Stimulated activated CD8-positive, alpha-beta memory T cell treated with anti-CD3 and anti-CD28 coated beads, Interleukin-7, amount 100 ng/mL, for 4 hours (primary cell): Measurements from ENCODE around the gene ABCA10.
"Not testable (repeated sequence)": the region's sequence is repeated elsewhere in the genome, so short reads cannot be mapped to it uniquely, and the experiment has no call there.

Source experiments
- DNase-seq, 2 donors: peaks; one replicate each; pipeline ENCODE4 v3.0.0-alpha.2; 2020; ENCODE audit warnings: low read depth in 2 of 2

ABCA10 gene

DNA sequence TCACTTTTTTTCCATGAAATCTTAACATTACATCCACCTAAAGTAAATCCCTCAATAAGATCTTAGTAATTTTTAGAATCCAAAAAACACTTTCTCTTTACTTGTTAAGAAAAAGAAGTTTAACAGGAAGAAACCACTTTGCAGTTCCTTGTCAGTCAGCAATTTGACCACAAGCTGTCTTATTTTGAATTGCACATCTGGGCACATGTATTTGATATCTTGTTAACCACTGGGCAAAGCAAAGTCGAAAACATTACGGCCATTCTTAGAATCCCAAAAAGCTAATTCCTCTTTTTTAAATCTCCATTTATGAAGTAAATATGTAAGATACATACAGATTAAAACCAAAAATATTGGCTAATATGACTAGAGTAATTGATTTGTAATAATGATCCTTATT is 1.1 kb downstream of the ABCA10 start:
- DNase-seq, result no peak

DNA sequence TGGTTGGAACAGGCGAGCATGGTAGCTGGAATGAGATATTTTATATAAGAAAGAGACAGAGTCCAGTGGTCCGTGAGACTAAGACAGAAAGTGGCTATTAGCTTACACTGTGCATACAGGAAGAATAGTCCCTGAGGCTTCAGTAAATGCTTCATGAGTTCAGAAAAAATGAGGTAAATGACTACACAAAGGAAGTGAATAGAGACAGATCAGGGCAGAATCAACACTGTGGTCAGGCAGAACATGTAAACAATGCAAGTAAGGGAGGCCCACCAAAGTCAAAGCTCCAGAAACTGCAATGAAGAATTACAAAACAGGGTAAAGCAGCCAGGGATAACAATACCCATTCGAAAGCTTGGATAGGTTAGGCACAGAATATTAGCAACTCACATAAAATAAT is 4.8 kb downstream of the ABCA10 start:
- no peak for DNase-seq

DNA sequence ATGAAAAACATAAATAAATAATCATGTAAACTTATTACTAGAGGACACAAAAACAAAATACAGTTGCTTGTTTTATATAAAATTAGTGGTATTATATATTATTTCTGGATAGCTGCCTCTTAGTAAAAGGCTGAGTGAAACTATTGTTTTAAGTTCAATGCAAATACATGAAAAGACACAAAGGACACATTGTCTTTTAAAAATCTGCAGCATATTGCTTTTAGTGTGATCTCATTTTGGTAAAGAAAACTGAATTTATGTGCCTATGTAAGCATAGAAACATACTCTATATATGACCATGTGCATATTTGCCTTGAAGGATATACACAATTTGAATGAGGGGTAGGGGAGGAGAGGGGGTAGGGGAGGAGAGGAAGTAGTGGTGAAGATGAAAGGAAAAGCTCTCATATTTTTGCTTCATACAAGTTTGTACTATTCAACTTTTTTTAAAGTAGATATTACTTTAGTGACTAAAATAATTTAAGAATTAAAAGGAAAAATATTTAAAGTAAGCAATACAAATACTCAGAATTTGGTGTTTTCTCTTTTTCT is 5.8 kb downstream of the ABCA10 start:
- DNase-seq, result no peak

DNA sequence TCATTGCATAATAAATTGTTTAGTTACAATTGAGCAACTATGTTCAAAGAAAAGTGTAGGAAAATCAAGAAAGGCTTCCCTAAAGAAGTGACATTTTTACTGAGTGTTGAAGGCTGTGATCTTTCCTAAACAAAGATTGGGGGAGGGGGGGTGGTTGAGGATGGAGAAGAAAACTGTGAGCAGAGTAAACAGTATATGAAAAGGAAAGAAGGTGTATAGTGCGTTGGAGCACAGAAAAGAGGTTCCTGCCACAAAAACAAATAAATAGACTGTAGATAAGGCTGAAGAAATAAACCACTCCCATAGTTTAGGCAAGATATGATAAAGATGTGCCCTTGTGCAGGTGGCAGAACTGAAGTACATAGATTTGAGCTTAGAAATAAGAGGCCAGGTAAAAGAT is 8.5 kb downstream of the ABCA10 start:
- DNase-seq, result no peak

DNA sequence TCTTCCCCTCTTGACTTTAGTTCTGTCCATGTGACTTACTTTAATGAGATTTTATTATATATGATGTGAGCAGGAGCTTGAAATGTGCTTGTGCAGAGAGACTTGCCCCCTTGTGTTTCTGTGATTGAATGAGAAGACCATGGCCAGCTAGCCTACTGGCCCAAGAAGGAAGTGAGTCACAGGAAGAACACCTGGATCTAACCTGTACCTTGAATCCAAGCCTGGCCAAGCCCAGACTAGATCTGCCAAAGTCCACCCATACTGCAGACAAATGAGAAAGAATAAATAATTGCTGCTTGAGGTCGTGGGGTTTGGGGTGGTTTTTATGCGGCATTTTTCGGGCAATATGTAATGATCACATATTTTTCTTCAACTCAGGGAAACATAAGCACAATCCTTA is 9.6 kb downstream of the ABCA10 start:
- DNase-seq, result no peak

DNA sequence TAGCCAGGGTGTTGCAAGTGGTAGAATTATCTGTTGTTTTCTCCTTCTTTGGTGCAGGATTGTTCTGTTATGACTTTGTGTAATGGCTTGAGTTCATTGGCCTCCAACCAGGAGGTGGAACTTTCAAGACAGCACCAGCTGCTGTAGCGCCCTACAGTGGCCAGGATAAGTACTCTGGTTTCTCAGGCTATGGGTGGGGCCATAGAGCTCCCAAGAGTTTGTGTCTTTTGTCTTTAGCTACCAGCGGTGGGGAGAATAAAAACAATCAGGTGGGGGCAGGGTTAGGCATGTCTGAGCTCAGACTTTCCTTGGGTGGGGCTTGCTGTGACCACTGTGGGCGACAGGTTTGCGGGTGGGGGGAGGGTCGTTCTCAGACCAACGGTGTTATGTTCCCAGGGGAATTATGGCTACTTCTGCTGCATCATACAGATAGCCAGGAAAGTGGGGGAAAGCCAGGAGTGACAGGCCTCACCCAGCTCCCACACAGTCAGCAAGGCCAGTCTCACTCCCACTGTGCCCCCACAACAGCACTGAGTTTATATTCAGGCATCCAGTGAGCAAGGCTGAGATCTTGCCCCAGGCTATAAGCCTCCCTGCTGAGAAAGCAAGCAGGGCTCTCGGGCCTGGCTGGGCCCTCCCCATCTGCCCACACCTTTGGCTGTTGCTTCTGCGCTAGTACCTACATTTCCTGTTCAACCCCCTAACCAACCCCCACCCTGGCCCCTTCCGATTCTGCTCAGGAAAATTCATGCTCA is 15.4 kb downstream of the ABCA10 start:
- DNase-seq, result no peak

DNA sequence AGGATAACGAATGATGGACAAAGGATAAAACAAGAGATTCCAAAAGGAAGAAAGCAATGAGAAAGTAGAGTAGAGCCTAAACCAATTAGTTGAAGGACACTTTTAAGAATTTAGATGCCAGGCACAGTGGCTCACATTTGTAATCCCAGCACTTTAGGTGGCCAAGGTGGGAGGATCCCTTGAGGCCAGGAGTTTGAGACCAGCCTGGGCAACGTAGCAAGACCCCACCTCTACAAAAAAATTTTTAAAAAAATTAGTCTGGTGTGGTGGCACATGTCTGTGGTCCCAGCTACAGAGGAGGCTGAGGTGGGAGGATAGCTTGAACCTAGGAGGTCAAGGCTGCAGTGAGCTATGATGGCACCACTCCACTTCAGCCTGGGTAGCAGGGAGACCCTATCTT is 20.0 kb downstream of the ABCA10 start:
- DNase-seq, result no peak

DNA sequence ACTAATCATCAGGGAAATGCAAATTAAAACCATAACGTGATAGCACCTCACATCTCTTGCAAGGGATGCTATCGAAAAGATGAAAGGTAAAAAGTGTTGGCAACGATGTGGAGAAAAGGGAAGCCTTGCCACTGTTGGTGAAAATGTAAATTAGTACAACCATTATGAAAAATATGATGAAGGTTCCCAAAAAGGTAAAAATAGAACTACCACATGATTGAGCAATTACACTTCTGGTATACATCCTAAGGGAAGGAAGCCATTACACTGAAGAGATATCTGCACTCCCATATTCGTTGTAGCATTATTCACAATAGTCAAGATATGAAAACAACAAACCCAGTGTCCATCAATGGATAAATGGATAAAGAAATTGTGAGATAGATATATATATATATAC is 21.5 kb downstream of the ABCA10 start:
- no peak for DNase-seq

DNA sequence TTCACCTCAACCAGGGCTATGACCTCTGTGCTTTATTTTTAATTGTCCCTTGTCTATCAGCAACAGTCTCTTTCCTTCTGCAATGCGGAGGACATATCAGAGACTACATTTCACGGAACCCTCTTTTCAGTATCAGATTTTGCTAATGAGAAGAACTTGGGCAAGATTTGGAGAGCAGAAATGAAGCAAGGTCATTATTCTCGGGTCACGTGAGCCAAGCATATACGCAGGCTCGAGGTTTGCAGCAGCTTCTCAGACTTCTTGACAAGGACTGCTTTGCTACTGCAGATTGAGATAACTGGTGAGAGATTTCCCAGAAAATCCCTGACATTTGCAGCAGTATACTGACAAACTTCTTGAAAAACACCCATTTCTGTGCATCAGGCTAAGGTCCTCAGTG is 30.4 kb downstream of the ABCA10 start:
- DNase-seq, result no peak

DNA sequence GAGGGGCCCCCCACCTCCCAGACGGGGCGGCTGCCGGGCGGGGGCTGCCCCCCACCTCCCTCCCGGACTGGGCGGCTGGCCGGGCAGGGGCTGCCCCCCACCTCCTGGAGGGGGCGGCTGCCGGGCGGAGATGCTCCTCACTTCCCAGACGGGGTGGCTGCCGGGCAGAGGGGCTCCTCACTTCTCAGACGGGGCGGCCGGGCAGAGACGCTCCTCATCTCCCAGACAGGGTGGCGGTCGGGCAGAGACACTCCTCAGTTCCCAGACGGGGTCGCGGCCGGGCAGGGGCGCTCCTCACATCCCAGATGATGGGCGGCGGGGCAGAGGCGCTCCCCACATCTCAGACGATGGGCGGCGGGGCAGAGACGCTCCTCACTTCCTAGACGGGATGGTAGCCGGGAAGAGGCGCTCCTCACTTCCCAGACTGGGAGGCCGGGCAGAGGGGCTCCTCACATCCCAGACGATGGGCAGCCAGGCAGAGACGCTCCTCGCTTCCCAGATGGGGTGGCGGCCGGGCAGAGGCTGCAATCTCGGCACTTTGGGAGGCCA is 32.4 kb downstream of the ABCA10 start:
- DNase-seq, result not testable (repeated sequence)

DNA sequence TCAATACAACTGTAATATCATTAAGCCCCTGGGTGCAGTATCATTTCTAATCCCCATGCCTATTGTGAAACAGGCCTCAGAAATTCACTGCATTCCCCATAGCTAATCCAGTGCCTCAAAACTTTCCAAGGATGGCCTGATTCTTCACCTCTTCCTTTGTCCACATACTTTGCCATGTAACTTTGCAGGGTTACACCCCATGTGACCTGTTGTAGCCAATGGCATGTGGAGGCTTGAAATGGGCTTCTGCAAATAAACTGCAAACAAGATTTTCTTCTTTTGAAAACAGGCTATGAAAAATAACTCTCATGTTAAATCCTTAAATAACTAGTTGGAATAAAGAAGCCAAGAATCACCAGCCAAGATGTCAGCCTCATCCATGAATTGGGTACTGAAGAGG is 35.9 kb downstream of the ABCA10 start:
- no peak for DNase-seq

DNA sequence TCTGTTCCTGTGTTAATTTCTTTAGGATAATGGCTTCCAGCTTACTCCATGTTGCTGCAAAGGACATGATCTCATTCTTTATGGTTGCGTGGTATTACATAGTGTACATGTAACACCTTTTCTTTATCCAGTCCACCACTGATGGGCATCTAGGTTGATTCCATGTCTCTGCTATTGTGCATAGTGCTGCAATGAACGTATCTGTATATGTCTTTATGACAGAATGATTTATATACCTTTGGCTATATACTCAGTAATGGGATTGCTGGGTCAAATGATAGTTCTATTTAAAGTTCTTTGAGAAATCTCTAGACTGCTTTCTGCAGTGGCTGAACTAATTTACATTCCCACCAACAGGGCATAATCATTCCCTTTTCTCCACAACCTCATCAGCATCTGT is 39.8 kb downstream of the ABCA10 start:
- DNase-seq, result no peak

DNA sequence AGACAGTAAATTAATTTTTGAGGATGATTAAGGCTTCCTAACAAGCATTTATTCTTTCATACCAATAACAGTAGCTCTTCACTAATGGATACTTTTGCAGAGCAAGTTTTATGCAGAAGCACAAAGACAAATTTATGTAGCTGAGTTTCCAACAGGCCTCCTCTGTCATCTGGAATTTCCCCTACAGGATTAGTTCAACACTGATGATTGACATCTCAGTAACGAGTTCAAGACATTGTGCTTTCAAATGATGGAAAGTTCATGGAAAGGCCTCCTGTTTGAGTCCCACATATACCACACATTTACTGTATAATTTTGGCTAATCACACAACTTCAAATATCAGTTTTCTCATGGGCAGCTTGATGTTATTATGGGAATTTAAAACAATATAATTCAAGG is 40.6 kb downstream of the ABCA10 start:
- DNase-seq, result no peak

DNA sequence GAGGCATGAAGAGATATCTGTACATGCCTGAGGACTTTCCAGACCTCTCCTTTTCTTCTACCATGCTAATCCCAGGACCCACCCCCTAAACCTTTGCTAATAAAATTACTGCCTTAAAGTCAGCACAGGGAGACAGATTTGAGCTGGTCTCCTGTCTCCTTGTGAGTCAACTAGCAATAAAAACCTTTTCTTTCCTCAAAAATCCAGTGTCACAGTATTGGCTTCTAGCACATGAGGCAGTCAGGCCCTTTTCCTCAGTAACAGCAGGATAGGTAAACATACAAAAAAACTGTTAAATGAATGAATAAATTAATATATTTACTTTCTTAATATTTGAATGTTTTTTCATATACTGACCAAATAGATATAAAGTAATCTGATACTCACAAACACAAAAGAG is 41.3 kb downstream of the ABCA10 start:
- DNase-seq, result no peak

DNA sequence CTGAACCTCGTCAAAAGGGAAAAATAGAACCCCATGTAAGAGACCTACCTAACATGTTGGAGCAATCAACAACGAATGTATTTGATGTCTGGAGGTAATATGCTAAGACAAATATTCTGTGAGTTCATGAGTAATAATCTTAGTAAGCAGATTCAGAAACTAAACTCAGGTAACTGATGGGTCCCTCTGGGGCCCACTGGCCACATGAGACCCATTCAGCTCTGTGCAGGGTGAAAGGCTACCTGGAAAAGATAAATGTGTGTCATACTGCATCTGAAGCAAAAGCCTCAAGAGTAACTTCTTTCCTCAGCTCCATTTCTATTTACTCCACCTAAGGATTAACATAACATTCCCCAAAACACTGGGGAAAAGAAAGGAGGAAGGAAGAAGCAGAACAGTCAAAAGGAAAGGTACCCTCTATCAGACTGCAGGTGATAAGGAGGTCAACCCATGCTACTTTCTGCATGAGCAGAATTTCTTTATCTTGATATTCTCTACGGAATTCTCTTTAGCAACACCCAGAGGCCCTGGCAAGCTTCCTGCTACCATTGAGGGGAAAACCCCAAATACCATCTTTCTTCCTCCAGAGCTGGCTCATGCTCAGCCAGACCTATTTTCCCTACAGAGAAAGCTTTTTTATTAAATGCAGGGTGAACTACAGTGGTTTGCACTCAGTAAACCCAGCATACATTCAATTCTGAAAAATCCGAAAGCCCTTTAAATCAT is 49.2 kb downstream of the ABCA10 start:
- no peak for DNase-seq

DNA sequence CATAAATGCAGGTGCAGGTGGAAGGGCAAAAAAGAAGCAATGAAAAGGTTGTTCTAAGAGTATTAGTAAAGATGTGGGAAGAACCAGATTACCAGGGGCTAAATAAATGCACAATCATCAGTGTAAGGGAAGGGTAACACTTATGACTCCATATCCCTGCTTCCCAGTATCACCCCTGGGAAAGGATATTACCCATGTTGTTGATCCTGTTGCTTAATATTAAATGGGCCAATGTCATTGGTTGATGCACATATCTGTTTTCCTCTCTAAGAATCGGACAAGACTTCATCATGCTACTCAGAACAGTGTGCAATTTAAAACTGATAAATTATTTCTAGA is 52.2 kb downstream of the ABCA10 start:
- DNase-seq, result no peak

DNA sequence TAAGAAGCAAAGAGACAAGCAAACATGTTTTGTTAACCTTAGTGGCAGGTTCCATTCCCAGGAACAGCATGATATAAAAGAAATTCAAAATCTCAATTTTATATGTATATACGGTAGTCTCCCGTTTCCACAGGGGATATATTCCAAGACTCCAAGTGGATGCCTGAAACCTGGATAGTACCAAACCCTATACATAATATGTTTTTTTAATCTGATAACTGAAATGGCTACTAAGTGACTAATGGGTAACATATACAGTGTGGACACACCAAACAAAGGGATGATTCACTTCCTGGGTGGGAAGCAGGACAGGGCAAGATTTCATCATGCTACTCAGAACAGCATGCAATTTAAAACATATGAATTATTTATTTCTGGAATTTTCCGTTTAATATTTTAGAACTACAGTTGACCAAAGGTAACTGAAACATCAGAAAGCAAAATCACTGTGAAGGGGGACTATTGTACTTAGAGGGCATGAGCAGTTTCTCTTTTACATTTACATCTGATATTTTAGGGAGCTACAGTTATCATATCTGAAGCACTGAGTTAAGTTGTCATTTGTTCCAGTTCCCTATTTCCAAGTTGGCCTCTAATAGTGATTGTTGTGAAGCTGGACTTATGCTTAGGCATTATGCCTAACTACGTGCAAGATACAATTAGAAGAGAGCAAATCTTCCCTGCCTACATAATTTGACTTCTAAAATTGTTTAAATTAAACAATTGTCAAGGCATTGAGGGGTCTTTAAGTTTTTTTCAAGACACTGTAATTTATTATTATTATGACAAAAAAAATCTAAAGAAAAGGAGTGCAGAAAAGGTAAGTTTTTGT is 52.8 kb downstream of the ABCA10 start:
- DNase-seq, result no peak

DNA sequence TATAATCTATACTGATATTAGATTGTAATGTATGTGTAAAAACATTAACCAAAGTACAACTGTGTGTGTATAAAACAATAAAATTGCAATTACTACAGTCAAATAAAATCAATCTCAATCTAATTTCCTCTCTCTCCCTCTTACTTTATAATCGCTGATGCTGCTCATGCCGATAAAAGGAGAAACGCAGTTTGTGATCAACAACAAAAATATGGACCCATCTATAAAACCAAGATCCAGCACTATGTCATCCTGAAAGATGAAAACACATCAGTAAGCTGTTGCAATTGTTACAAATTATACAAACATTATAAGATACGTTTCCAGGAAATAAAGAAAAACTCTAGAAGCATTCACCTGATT is 53.4 kb downstream of the ABCA10 start:
- DNase-seq, result no peak

DNA sequence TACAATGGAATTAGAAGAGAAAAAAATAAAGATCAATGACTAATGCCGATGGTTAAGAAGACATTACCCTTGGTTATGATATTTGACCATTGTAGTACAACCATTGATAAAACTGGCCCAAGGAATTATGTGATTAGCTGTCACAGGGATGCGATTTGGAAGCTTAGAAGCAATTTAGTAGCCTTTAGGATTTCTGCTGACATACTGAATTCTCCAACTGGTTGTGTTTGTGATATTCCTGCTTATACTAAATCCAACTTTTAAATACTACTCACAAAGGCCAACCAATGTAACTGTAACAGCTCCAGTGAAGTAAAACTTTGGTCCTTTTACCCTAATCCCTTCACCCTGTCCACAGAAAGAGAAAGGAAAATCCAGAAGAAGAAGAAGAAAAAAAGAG is 55.5 kb downstream of the ABCA10 start:
- no peak for DNase-seq

DNA sequence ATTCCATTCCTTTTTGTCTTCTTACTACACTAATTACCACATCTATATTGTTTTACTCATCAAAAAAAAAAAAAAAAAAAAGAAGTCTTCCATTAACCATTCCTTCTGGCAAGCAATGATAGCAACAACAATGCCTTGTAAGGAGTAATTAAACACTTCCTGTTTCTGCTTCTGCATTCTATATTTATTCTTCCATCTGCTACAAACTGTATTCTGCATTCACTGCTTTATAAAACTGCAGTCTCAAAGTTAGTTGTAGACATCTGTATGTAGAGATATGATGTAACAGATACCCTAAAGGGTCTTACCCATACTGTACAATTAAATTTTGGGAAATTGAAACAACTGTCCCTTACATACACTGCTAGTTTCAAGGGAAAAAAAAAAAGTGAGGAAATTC is 58.2 kb downstream of the ABCA10 start:
- no peak for DNase-seq

DNA sequence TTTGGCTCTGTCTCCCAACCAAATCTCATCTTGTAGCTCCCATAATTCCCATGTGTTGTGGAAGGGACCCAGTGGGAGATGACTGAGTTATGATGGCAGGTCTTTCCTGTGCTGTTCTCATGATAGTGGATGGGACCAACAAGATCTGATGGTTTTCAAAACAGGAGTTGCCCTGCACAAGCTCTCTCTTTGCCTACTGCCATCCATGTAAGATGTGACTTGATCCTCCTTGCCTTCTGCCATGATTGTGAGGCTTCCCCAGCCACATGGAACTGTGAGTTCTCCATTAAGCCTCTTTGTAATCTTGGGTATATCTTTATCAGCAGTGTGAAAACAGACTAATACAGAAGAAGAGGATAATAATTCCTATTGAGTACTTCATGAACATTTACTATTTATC is 60.0 kb downstream of the ABCA10 start:
- DNase-seq, result not testable (repeated sequence)

DNA sequence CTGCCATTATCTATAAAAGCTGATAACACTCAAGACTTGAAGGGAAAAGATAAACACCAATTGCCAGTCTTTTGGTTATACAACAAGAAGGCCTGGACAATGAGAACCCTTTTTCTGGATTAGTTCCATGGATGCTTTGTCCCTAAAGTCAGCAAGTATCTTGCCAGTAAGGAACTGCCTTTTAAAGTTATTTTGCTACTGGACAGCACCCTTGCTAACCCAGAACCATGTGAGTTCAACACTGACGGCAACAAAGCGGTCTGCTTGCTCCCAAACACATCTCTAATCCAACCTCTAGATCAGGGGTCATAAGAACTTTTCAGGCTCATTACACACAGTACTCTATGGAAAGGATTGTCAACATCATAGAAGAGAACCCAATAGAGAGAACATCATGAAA is 61.7 kb downstream of the ABCA10 start:
- DNase-seq, result no peak
